Ishikawa (cell line): ENCODE measurements around the gene SDK2.

Experiments
- CEBPB ChIP-seq: IDR thresholded peaks from 2 replicates; pipeline ENCODE4 v1.6.1; 2012
- CREB1 ChIP-seq: IDR thresholded peaks from 2 replicates; pipeline ENCODE4 v1.6.1; 2012; ENCODE audit warnings: low read depth
- EGR1 ChIP-seq: IDR thresholded peaks from 2 replicates; pipeline ENCODE4 v1.6.1; 2012
- EP300 ChIP-seq: IDR thresholded peaks from 2 replicates; pipeline ENCODE4 v1.6.1; 2012; ENCODE audit warnings: borderline replicate concordance
- FOXM1 ChIP-seq: IDR thresholded peaks from 2 replicates; pipeline ENCODE4 v1.6.1; 2012; ENCODE audit warnings: low read depth, borderline replicate concordance
- MAX ChIP-seq: IDR thresholded peaks from 2 replicates; pipeline ENCODE4 v1.6.1; 2012
- NFIC ChIP-seq: IDR thresholded peaks from 2 replicates; pipeline ENCODE4 v1.6.1; 2012
- RAD21 ChIP-seq: IDR thresholded peaks from 2 replicates; pipeline ENCODE4 v1.6.1; 2012; ENCODE audit warnings: low read depth
- REST ChIP-seq: IDR thresholded peaks from 2 replicates; pipeline ENCODE4 v1.6.1; 2012; ENCODE audit warnings: low read depth, mild to moderate bottlenecking
- TAF1 ChIP-seq: IDR thresholded peaks from 2 replicates; pipeline ENCODE4 v1.6.1; 2012; ENCODE audit warnings: low read depth, mild to moderate bottlenecking
- TCF12 ChIP-seq: IDR thresholded peaks from 2 replicates; pipeline ENCODE4 v1.6.1; 2012; ENCODE audit warnings: low read depth
- TEAD4 ChIP-seq: IDR thresholded peaks from 2 replicates; pipeline ENCODE4 v1.6.1; 2012
- USF1 ChIP-seq: IDR thresholded peaks from 2 replicates; pipeline ENCODE4 v1.6.1; 2012
- YY1 ChIP-seq: IDR thresholded peaks from 2 replicates; pipeline ENCODE4 v1.6.1; 2012; ENCODE audit warnings: low read depth
- ZBTB7A ChIP-seq: IDR thresholded peaks from 2 replicates; pipeline ENCODE4 v1.6.1; 2012; ENCODE audit warnings: low read depth

Gene SDK2

GRCh38 chr17:73462823-73463222 lies 181.4 kb downstream of the SDK2 start:
- TF ChIP-seq CEBPB, result no peak
- TF ChIP-seq EP300, result no peak
- TF ChIP-seq ZBTB7A, result no peak
- no peak for TF ChIP-seq YY1
- TF ChIP-seq CREB1, result no peak
- no peak for TF ChIP-seq FOXM1
- no peak for TF ChIP-seq RAD21
- TF ChIP-seq EGR1, result no peak
- TF ChIP-seq TAF1, result no peak
- TF ChIP-seq TCF12, result no peak
- no peak for TF ChIP-seq NFIC
- TF ChIP-seq MAX, result no peak
- no peak for TF ChIP-seq USF1
- TF ChIP-seq TEAD4, result no peak
- no peak for TF ChIP-seq REST

- no peak for TF ChIP-seq REST
- TF ChIP-seq YY1, result no peak
- no peak for TF ChIP-seq ZBTB7A
- TF ChIP-seq CEBPB, result no peak
- no peak for TF ChIP-seq EGR1
- no peak for TF ChIP-seq RAD21
- no peak for TF ChIP-seq TEAD4
- TF ChIP-seq TAF1, result no peak
- TF ChIP-seq EP300, result no peak
- TF ChIP-seq TCF12, result no peak
- no peak for TF ChIP-seq FOXM1
- TF ChIP-seq MAX, result no peak
- TF ChIP-seq USF1, result no peak
- TF ChIP-seq CREB1, result no peak
- no peak for TF ChIP-seq NFIC
Observed at GRCh38 chr17:73459980-73460379, 184.3 kb downstream of the SDK2 start.

GRCh38 chr17:73455767-73456166 lies 188.5 kb downstream of the SDK2 start:
- TF ChIP-seq NFIC (no peak), TCF12 (no peak), MAX (no peak), CEBPB (no peak), CREB1 (no peak), ZBTB7A (no peak), EGR1 (no peak), YY1 (no peak), REST (no peak), FOXM1 (no peak), USF1 (no peak), RAD21 (no peak), EP300 (no peak)

GRCh38 chr17:73455050-73455687 lies 189.1 kb downstream of the SDK2 start:
- no peak for TF ChIP-seq EP300
- no peak for TF ChIP-seq CEBPB
- no peak for TF ChIP-seq YY1
- no peak for TF ChIP-seq RAD21
- no peak for TF ChIP-seq NFIC
- TF ChIP-seq TCF12, result no peak
- TF ChIP-seq TEAD4, result no peak
- TF ChIP-seq TAF1, result no peak
- TF ChIP-seq USF1, result no peak
- no peak for TF ChIP-seq FOXM1
- no peak for TF ChIP-seq CREB1
- no peak for TF ChIP-seq EGR1
- TF ChIP-seq ZBTB7A, result no peak
- TF ChIP-seq MAX, result no peak
- TF ChIP-seq REST, result no peak
